Measurements from ENCODE around the gene FBN1. TPM values are rescaled to one million over a fixed set of nuclear protein-coding genes. Genes with fewer than 3 reads are reported as not detected.

FBN1 gene
- total and polyA plus RNA-seq, 2 of the 13 experiments (the other 11 are each of a cell fraction or from before 2014, with no cell fraction given) = 1.5 to 3.0 TPM

DNA sequence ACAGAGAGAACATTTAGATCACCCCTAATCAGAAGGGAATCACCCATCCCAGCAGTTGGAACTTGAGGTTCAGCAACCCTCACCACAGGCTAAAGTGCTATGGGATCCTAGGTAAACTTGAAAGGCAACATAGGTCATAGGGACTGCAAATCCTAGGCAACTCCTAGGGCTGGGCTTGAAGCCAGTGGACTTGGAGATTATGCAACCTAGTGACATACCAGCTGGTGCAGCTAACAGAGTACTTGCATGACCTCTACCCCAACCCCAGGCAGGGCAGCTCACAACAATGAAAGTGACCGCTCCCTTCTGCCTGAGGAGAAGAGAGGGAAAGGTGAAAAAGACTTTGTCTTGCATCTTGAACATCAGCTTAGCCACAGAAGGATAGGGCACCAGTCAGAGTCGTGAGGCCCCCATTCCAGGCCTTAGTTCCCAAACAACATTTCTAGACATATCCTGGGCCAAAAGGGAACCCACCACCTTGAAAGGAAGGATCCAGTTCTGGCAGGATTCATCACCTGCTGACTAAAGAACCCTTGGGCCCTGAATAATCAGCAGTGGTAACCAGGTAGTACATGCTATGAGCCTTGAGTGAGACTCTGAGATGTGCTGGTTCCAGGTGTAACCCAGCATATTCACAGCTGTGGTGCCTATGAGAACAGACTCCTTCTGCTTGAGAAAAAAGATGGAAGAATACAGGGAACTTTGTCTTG lies 37.6 kb upstream of the FBN1 start (continued):
- TF ChIP-seq, protein P1, sequence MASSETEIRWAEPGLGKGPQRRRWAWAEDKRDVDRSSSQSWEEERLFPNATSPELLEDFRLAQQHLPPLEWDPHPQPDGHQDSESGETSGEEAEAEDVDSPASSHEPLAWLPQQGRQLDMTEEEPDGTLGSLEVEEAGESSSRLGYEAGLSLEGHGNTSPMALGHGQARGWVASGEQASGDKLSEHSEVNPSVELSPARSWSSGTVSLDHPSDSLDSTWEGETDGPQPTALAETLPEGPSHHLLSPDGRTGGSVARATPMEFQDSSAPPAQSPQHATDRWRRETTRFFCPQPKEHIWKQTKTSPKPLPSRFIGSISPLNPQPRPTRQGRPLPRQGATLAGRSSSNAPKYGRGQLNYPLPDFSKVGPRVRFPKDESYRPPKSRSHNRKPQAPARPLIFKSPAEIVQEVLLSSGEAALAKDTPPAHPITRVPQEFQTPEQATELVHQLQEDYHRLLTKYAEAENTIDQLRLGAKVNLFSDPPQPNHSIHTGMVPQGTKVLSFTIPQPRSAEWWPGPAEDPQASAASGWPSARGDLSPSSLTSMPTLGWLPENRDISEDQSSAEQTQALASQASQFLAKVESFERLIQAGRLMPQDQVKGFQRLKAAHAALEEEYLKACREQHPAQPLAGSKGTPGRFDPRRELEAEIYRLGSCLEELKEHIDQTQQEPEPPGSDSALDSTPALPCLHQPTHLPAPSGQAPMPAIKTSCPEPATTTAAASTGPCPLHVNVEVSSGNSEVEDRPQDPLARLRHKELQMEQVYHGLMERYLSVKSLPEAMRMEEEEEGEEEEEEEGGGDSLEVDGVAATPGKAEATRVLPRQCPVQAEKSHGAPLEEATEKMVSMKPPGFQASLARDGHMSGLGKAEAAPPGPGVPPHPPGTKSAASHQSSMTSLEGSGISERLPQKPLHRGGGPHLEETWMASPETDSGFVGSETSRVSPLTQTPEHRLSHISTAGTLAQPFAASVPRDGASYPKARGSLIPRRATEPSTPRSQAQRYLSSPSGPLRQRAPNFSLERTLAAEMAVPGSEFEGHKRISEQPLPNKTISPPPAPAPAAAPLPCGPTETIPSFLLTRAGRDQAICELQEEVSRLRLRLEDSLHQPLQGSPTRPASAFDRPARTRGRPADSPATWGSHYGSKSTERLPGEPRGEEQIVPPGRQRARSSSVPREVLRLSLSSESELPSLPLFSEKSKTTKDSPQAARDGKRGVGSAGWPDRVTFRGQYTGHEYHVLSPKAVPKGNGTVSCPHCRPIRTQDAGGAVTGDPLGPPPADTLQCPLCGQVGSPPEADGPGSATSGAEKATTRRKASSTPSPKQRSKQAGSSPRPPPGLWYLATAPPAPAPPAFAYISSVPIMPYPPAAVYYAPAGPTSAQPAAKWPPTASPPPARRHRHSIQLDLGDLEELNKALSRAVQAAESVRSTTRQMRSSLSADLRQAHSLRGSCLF (CRISPR knock-in tag; IDR thresholded peaks at IDR 0.05; ENCODE audit: borderline replicate concordance) = no peak
- TF ChIP-seq NFKB2 (CRISPR knock-in tag; IDR thresholded peaks at IDR 0.05; ENCODE audit: borderline replicate concordance) = no peak
- no peak for TF ChIP-seq ZNF678 (CRISPR knock-in tag; IDR thresholded peaks at IDR 0.05)
- TF ChIP-seq, protein P2, sequence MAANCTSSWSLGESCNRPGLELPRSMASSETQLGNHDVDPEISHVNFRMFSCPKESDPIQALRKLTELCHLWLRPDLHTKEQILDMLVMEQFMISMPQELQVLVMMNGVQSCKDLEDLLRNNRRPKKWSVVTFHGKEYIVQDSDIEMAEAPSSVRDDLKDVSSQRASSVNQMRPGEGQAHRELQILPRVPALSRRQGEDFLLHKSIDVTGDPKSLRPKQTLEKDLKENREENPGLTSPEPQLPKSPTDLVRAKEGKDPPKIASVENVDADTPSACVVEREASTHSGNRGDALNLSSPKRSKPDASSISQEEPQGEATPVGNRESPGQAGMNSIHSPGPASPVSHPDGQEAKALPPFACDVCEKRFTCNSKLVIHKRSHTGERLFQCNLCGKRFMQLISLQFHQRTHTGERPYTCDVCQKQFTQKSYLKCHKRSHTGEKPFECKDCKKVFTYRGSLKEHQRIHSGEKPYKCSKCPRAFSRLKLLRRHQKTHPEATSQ (CRISPR knock-in tag; IDR thresholded peaks at IDR 0.05; ENCODE audit: borderline replicate concordance) = no peak
- no peak for TF ChIP-seq ZNF737 (CRISPR knock-in tag; IDR thresholded peaks at IDR 0.05; ENCODE audit: borderline replicate concordance)
- TF ChIP-seq KAT2B (IDR thresholded peaks at IDR 0.05; ENCODE audit: borderline replicate concordance, low read depth, low read length) = no peak
- TF ChIP-seq ZNF484 (CRISPR knock-in tag; IDR thresholded peaks at IDR 0.05; ENCODE audit: borderline replicate concordance, low read depth) = no peak
- no peak for TF ChIP-seq SOX6 (IDR thresholded peaks at IDR 0.05)
- TF ChIP-seq SOX6 (CRISPR knock-in tag; IDR thresholded peaks at IDR 0.05) = peak; percentile 40; the same call in 1 of the 2 replicates
- TF ChIP-seq U2AF1 (optimal IDR thresholded peaks at IDR 0.05; ENCODE audit: low read depth, low read length) = no peak
- TF ChIP-seq, protein P3, sequence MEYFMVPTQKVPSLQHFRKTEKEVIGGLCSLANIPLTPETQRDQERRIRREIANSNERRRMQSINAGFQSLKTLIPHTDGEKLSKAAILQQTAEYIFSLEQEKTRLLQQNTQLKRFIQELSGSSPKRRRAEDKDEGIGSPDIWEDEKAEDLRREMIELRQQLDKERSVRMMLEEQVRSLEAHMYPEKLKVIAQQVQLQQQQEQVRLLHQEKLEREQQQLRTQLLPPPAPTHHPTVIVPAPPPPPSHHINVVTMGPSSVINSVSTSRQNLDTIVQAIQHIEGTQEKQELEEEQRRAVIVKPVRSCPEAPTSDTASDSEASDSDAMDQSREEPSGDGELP (IDR thresholded peaks at IDR 0.05; ENCODE audit: borderline replicate concordance, low read depth) = peak; percentile 86
- no peak for TF ChIP-seq ZNF749 (CRISPR knock-in tag; IDR thresholded peaks at IDR 0.05; ENCODE audit: borderline replicate concordance)
- TF ChIP-seq ZMYM4 (CRISPR knock-in tag; IDR thresholded peaks at IDR 0.05) = peak; percentile 60
- TF ChIP-seq, protein P4, sequence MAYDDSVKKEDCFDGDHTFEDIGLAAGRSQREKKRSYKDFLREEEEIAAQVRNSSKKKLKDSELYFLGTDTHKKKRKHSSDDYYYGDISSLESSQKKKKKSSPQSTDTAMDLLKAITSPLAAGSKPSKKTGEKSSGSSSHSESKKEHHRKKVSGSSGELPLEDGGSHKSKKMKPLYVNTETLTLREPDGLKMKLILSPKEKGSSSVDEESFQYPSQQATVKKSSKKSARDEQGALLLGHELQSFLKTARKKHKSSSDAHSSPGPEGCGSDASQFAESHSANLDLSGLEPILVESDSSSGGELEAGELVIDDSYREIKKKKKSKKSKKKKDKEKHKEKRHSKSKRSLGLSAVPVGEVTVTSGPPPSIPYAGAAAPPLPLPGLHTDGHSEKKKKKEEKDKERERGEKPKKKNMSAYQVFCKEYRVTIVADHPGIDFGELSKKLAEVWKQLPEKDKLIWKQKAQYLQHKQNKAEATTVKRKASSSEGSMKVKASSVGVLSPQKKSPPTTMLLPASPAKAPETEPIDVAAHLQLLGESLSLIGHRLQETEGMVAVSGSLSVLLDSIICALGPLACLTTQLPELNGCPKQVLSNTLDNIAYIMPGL (CRISPR knock-in tag; IDR thresholded peaks at IDR 0.05; ENCODE audit: borderline replicate concordance in 1 of 2, low read depth in 1 of 2) = no peak
- peak; percentile 27; the same call in 1 of the 2 replicates for TF ChIP-seq GATAD2A (CRISPR knock-in tag; IDR thresholded peaks at IDR 0.05)
- TF ChIP-seq ZNF563 (CRISPR knock-in tag; IDR thresholded peaks at IDR 0.05) = peak; percentile 84
- no peak for TF ChIP-seq IRF2 (CRISPR knock-in tag; IDR thresholded peaks at IDR 0.05)
- TF ChIP-seq PCBP1 (IDR thresholded peaks at IDR 0.05; ENCODE audit: borderline replicate concordance, low read depth, low read length) = no peak
- peak; percentile 34; the same call in 1 of the 2 replicates for TF ChIP-seq SAP130 (CRISPR knock-in tag; IDR thresholded peaks at IDR 0.05; ENCODE audit: low read depth)
- no peak for TF ChIP-seq ZNF383 (CRISPR knock-in tag; IDR thresholded peaks at IDR 0.05; ENCODE audit: borderline replicate concordance)
- peak; percentile 93; the same call in 1 of the 2 replicates for TF ChIP-seq ZNF564 (CRISPR knock-in tag; IDR thresholded peaks at IDR 0.05)
